H1 (cell line): ENCODE data around the gene POLR2C. TPM values are rescaled to one million over a fixed set of nuclear protein-coding genes. Genes with fewer than 3 reads are reported as not detected.

ENCODE experiments used
- CTCF ChIA-PET: fragments of 300-600 bp; sonication (Branson Sonifier 250); formaldehyde crosslinking; loops from one replicate; lab custom pipeline; 2021; ENCODE audit not compliant: partially characterized antibody; lab: Charles Lee
- POLR2A ChIA-PET: fragments of 300-600 bp; sonication (Branson Sonifier 250); formaldehyde crosslinking; loops from one replicate; lab custom pipeline; 2021; ENCODE audit warnings: inconsistent platforms; ENCODE audit not compliant: partially characterized antibody; lab: Charles Lee
- DNase-seq, 2 experiments: peaks; one replicate each; pipeline versions ENCODE4 v3.0.0 to v3.0.0-alpha.2; 2010 to 2022; ENCODE audit warnings: low spot score in 2 of 2, low read depth in 1 of 2, mixed read lengths in 1 of 2
- FAIRE-seq: peaks from 2 replicates; lab custom pipeline; 2011; peaks lifted over from hg19 to GRCh38; lab: Jason Lieb, UNC
- H2AFZ ChIP-seq: 2 replicates; pipeline ENCODE4 v1.8.1; 2012; ENCODE audit warnings: low read length, inconsistent platforms
- H2AK5ac ChIP-seq: 2 replicates; pipeline ENCODE4 v1.6.1; 2013; ENCODE audit warnings: low read depth, low read length
- H2BK120ac ChIP-seq: replicated peaks from 2 replicates; pipeline ENCODE3; 2013; ENCODE audit warnings: low read depth, low read length, inconsistent platforms
- H2BK12ac ChIP-seq: 2 replicates; pipeline ENCODE4 v1.6.1; 2013; ENCODE audit warnings: low read depth, low read length
- H2BK15ac ChIP-seq: 2 replicates; pipeline ENCODE4 v1.6.1; 2013; ENCODE audit warnings: low read length
- H2BK20ac ChIP-seq: 2 replicates; pipeline ENCODE4 v1.6.1; 2013; ENCODE audit warnings: low read length
- H2BK5ac ChIP-seq: 2 replicates; pipeline ENCODE4 v1.6.1; 2013; ENCODE audit warnings: low read depth, low read length
- H3K14ac ChIP-seq: 2 replicates; pipeline ENCODE4 v1.6.1; 2013; ENCODE audit warnings: inconsistent platforms; ENCODE audit not compliant: insufficient read length
- H3K18ac ChIP-seq: 2 replicates; pipeline ENCODE4 v1.6.1; 2013; ENCODE audit warnings: low read length; ENCODE audit errors: extremely low read depth
- H3K23ac ChIP-seq: 2 replicates; pipeline ENCODE4 v1.6.1; 2013; ENCODE audit warnings: inconsistent platforms; ENCODE audit not compliant: insufficient read length
- H3K23me2 ChIP-seq: 2 replicates; pipeline ENCODE4 v1.6.1; 2013; ENCODE audit warnings: low read depth, low read length
- H3K27ac ChIP-seq: 2 replicates; pipeline ENCODE4 v1.6.1; 2011; ENCODE audit warnings: low read depth, low read length, inconsistent platforms
- H3K27me3 ChIP-seq, 4 experiments: replicated peaks in 1 of 4; 1 replicate in 1 of 4; 2 replicates in 3 of 4; pipeline versions ENCODE4 v1.6.1 to v1.8.1; 2011 to 2013; ENCODE audit warnings: low read length in 3 of 4, mild to moderate bottlenecking in 3 of 4, inconsistent platforms in 2 of 4, mixed read lengths in 2 of 4, moderate library complexity in 1 of 4; ENCODE audit not compliant: control insufficient read depth in 3 of 4, insufficient read depth in 3 of 4; ENCODE audit errors: extremely low read depth in 1 of 4
- H3K36me3 ChIP-seq, 4 experiments: 2 replicates each; pipeline versions ENCODE4 v1.6.1 to v1.8.1; 2011 to 2013; ENCODE audit warnings: mild to moderate bottlenecking in 4 of 4, low read length in 3 of 4, moderate library complexity in 2 of 4, control low read depth in 1 of 4, inconsistent platforms in 1 of 4; ENCODE audit not compliant: insufficient read depth in 4 of 4, control insufficient read depth in 2 of 4
- H3K4ac ChIP-seq: replicated peaks from 2 replicates; pipeline ENCODE3; 2013; ENCODE audit warnings: low read length, low read depth, mixed read lengths, inconsistent platforms; ENCODE audit not compliant: insufficient read length
- H3K4me1 ChIP-seq, 4 experiments: replicated peaks in 1 of 4; 1 replicate in 1 of 4; 2 replicates in 3 of 4; pipeline versions ENCODE4 v1.6.1 to v1.8.1; 2011 to 2013; ENCODE audit warnings: low read length in 3 of 4, inconsistent platforms in 2 of 4, mixed read lengths in 1 of 4; ENCODE audit not compliant: insufficient read depth in 4 of 4, control insufficient read depth in 3 of 4
- H3K4me2 ChIP-seq, 2 experiments: 2 replicates each; pipeline versions ENCODE4 v1.6.1 to v1.8.1; 2011 to 2013; ENCODE audit warnings: low read depth in 2 of 2, low read length in 2 of 2, control low read depth in 1 of 2, inconsistent platforms in 1 of 2, mild to moderate bottlenecking in 1 of 2; ENCODE audit not compliant: insufficient read depth in 1 of 2
- H3K4me3 ChIP-seq, 4 experiments: fragments of 200-600, 300-600 bp in 1 of 4; sonication (generic), shearing (Covaris generic), sonication (Bioruptor Twin) in 1 of 4; 2 replicates each; pipeline versions ENCODE4 v1.5.1 to v1.8.1; 2011 to 2016; ENCODE audit warnings: low read length in 4 of 4, low read depth in 3 of 4, control low read depth in 2 of 4, inconsistent platforms in 2 of 4, mild to moderate bottlenecking in 2 of 4, mixed read lengths in 1 of 4, moderate library complexity in 1 of 4; ENCODE audit not compliant: insufficient read depth in 2 of 4; ENCODE audit errors: extremely low read depth in 1 of 4
- H3K56ac ChIP-seq: replicated peaks from 2 replicates; pipeline ENCODE3; 2013; ENCODE audit warnings: low read depth, mild to moderate bottlenecking, mixed read lengths, low read length, inconsistent platforms; ENCODE audit not compliant: insufficient read length
- H3K79me1 ChIP-seq: 2 replicates; pipeline ENCODE4 v1.6.1; 2013; ENCODE audit warnings: low read depth, low read length, control low read depth
- H3K79me2 ChIP-seq, 2 experiments: 2 replicates each; pipeline versions ENCODE4 v1.6.1 to v1.8.1; 2012 to 2013; ENCODE audit warnings: low read length in 2 of 2, mild to moderate bottlenecking in 2 of 2, inconsistent platforms in 1 of 2; ENCODE audit not compliant: insufficient read depth in 2 of 2, control insufficient read depth in 1 of 2
- H3K9ac ChIP-seq, 4 experiments: replicated peaks in 1 of 4; 1 replicate in 1 of 4; 2 replicates in 3 of 4; pipeline versions ENCODE4 v1.6.1 to v1.8.1; 2011 to 2013; ENCODE audit warnings: low read depth in 3 of 4, low read length in 3 of 4, control low read depth in 2 of 4, mild to moderate bottlenecking in 2 of 4, moderate library complexity in 2 of 4, inconsistent platforms in 1 of 4; ENCODE audit errors: extremely low read depth in 1 of 4
- H3K9me3 ChIP-seq, 2 experiments: 2 replicates each; pipeline versions ENCODE4 v1.6.1 to v1.8.1; 2012 to 2013; ENCODE audit warnings: mild to moderate bottlenecking in 2 of 2, moderate library complexity in 2 of 2, control low read depth in 1 of 2, inconsistent platforms in 1 of 2, low read depth in 1 of 2, low read length in 1 of 2, mixed read lengths in 1 of 2; ENCODE audit not compliant: insufficient read depth in 2 of 2
- H4K20me1 ChIP-seq, 2 experiments: replicated peaks in 1 of 2; 2 replicates each; pipeline versions ENCODE3 to v1.8.1; 2011 to 2013; ENCODE audit warnings: inconsistent platforms in 2 of 2, low read length in 2 of 2, mild to moderate bottlenecking in 1 of 2; ENCODE audit not compliant: insufficient read depth in 2 of 2, control insufficient read depth in 1 of 2
- H4K5ac ChIP-seq: 2 replicates; pipeline ENCODE4 v1.6.1; 2013; ENCODE audit warnings: low read length, low read depth, mixed read lengths, inconsistent platforms; ENCODE audit not compliant: insufficient read length
- H4K8ac ChIP-seq: 2 replicates; pipeline ENCODE4 v1.8.0; 2013; ENCODE audit warnings: mild to moderate bottlenecking, moderate library complexity, low read length, inconsistent platforms; ENCODE audit not compliant: insufficient read depth; ENCODE audit errors: extremely low read depth
- H4K91ac ChIP-seq: replicated peaks from 2 replicates; pipeline ENCODE3; 2013; ENCODE audit warnings: low read length, mixed read lengths, inconsistent platforms; ENCODE audit not compliant: insufficient read length
- ASH2L ChIP-seq: fragments of 200-600, 300-600 bp; sonication (generic); IDR thresholded peaks from one replicate; pipeline ENCODE4 v1.7.1; 2017; ENCODE audit warnings: low read length
- ATF2 ChIP-seq: IDR thresholded peaks from 2 replicates; pipeline ENCODE4 v1.6.1; 2012; ENCODE audit warnings: low read length, inconsistent platforms
- BACH1 ChIP-seq: IDR thresholded peaks from 2 replicates; pipeline ENCODE4 v1.6.1; 2012; ENCODE audit warnings: low read length, improper control_type of control experiment
- CHD1 ChIP-seq: IDR thresholded peaks from 2 replicates; pipeline ENCODE4 v1.6.1; 2012; ENCODE audit warnings: low read depth, low read length, improper control_type of control experiment
- CTBP2 ChIP-seq: IDR thresholded peaks from 2 replicates; pipeline ENCODE4 v1.7.0; 2011; ENCODE audit warnings: borderline replicate concordance, mild to moderate bottlenecking, moderate library complexity, mixed read lengths, low read length; ENCODE audit not compliant: insufficient read depth, insufficient read length
- EZH2 ChIP-seq: fragments of 200-600 bp; sonication (generic); IDR thresholded peaks from 2 replicates; pipeline ENCODE4 v1.7.1; 2012; ENCODE audit warnings: low read depth, mild to moderate bottlenecking, moderate library complexity, low read length, inconsistent platforms; ENCODE audit not compliant: severe bottlenecking
- FOSL1 ChIP-seq: IDR thresholded peaks from 2 replicates; pipeline ENCODE4 v1.6.1; 2011; ENCODE audit warnings: mild to moderate bottlenecking, low read depth, low read length, moderate library complexity; ENCODE audit not compliant: insufficient read depth
- GABPA ChIP-seq: IDR thresholded peaks from 2 replicates; pipeline ENCODE4 v1.6.1; 2011; ENCODE audit warnings: mild to moderate bottlenecking, low read length, moderate library complexity, borderline replicate concordance; ENCODE audit not compliant: insufficient read depth
- NANOG ChIP-seq: IDR thresholded peaks from 2 replicates; pipeline ENCODE4 v1.6.1; 2011; ENCODE audit warnings: low read length, low read depth, mild to moderate bottlenecking, inconsistent platforms; ENCODE audit not compliant: insufficient read depth, poor library complexity, severe bottlenecking
- RAD21 ChIP-seq, 2 experiments: IDR thresholded peaks in 1 of 2; conservative IDR thresholded peaks in 1 of 2; 2 replicates each; pipeline ENCODE4 v1.6.1; 2011; ENCODE audit warnings: low read depth in 2 of 2, low read length in 2 of 2, improper control_type of control experiment in 1 of 2, inconsistent platforms in 1 of 2, mild to moderate bottlenecking in 1 of 2, moderate library complexity in 1 of 2
- SP1 ChIP-seq: IDR thresholded peaks from 2 replicates; pipeline ENCODE4 v1.6.1; 2011; ENCODE audit warnings: low read depth, low read length
- TCF12 ChIP-seq: IDR thresholded peaks from 2 replicates; pipeline ENCODE4 v1.6.1; 2011; ENCODE audit warnings: low read depth, mild to moderate bottlenecking, low read length
- WGBS, 2 experiments: shearing (Covaris generic) in 1 of 2; methylation state at CpG; one replicate each; pipeline versions ENCODE4 v1.1.6 to v1.1.7; 2013 to 2015; ENCODE audit warnings: low lambda C conversion rate in 2 of 2, mixed read lengths in 2 of 2, inconsistent platforms in 1 of 2, low coverage in 1 of 2, missing lambda C conversion rate in 1 of 2; ENCODE audit not compliant: insufficient replicate concordance in 2 of 2, insufficient coverage in 1 of 2, insufficient read length in 1 of 2; ENCODE audit errors: extremely low coverage in 1 of 2, missing lambda C conversion rate in 1 of 2; 5-methylcytosine and 5-hydroxymethylcytosine counted together
- polyA plus RNA-seq, 7 experiments: library from polyadenylated mRNA; depleted of rRNA in 3 of 7; stranded (reverse) in 5 of 7; unstranded in 2 of 7; fragments of >200 nt in 5 of 7; fragments of 200-250 nt in 2 of 7; gene quantifications; 1 replicate in 5 of 7; 2 replicates in 1 of 7; 4 replicates in 1 of 7; pipeline versions ENCODE4 v1.2.1 to v1.2.3, GENCODE V29; 2011 to 2013; ENCODE audit warnings: missing spikeins in 2 of 7, mixed read lengths in 2 of 7
- total RNA-seq: library from RNA; stranded (reverse); fragmentation: NEBNext Ultra II Directional; extraction: Animal tissue kit (Norgen Biotek cat#: 25700); gene quantifications from 2 replicates; pipeline ENCODE4 v1.2.1, GENCODE V29; 2021

POLR2C gene
- total and polyA plus RNA-seq, 2 of the 8 experiments (the other 6 are each of a cell fraction or from before 2014, with no cell fraction given) = 72.5 to 132 TPM

GRCh38 chr16:57432505-57432904 lies 30.0 kb upstream of the POLR2C start:
- H3K4ac ChIP-seq = no peak overlapping the region
- H2BK12ac ChIP-seq = no peak overlapping the region
- H3K4me2 ChIP-seq = no peak overlapping the region
- no peak overlapping the region for H3K14ac ChIP-seq
- CTCF ChIA-PET = interaction anchor here (1.0 to 4.4 kb wide), 4 partner anchors 10 to 109 kb away, joined by 3 to 34 read pairs (median 5); no protein-coding TSS in a partner anchor
- no peaks in the 10 kb centered on the region for H3K23me2 ChIP-seq
- H2BK15ac ChIP-seq = no peak overlapping the region
- no peaks in the 10 kb centered on the region for H3K79me2 ChIP-seq
- no peak overlapping the region for H2BK120ac ChIP-seq
- H3K9ac ChIP-seq = no peak overlapping the region
- H3K27me3 ChIP-seq = no peaks in the 10 kb centered on the region
- no peak overlapping the region for H3K4me3 ChIP-seq
- no peak overlapping the region for H4K8ac ChIP-seq
- 94% methylated on average over 2 of the region's 2 CpGs; no CpG with 5 or more reads in 1 of the 2 experiments for WGBS, 2 experiments
- peaks cover 20 to 63% (median 55%) of the 10 kb centered on the region in 4 experiments; a peak in 7 of 8 replicates for H3K36me3 ChIP-seq
- no peak overlapping the region for H2AFZ ChIP-seq
- H3K23ac ChIP-seq = no peak overlapping the region
- no peak overlapping the region for H2BK20ac ChIP-seq
- H4K91ac ChIP-seq = no peak overlapping the region
- no peak overlapping the region for H3K56ac ChIP-seq
- H4K20me1 ChIP-seq = no peaks in the 10 kb centered on the region
- no peak overlapping the region for H2AK5ac ChIP-seq
- no peak overlapping the region for H3K18ac ChIP-seq
- no peaks in the 10 kb centered on the region for H3K9me3 ChIP-seq
- H2BK5ac ChIP-seq = no peak overlapping the region
- POLR2A ChIA-PET = interaction anchor here (1.1 to 1.6 kb wide), 3 partner anchors 10 to 96 kb away, joined by 4 to 6 read pairs (median 4); partner anchors contain the start of genes CIAPIN1 and COQ9
- no peaks in the 10 kb centered on the region for H3K4me1 ChIP-seq
- DNase-seq = no peak
- H4K5ac ChIP-seq = no peak overlapping the region
- H3K79me1 ChIP-seq = no peaks in the 10 kb centered on the region
- FAIRE-seq = no peak
- H3K27ac ChIP-seq = no peak overlapping the region
- TF ChIP-seq ATF2 (no peak), TCF12 (no peak), SP1 (no peak), NANOG (no peak), GABPA (no peak), BACH1 (no peak), CHD1 (no peak), RAD21 (IDR thresholded peaks at IDR 0.05 in 1 of 2, conservative IDR thresholded peaks at IDR 0.05 in 1 of 2; ENCODE audit: low read depth in 2 of 2, low read length in 2 of 2) (no peak), ASH2L (no peak), FOSL1 (no peak), EZH2 (no peak), CTBP2 (no peak)
